GM15510 (cell line): ENCODE results near the gene NCOA1.

Experiments used
- POLR2A ChIP-seq: IDR thresholded peaks from 3 replicates; pipeline ENCODE4 v1.6.1; 2011; ENCODE audit warnings: borderline replicate concordance; ENCODE audit not compliant: insufficient read length; ENCODE audit errors: extremely low read depth

NCOA1 gene

DNA sequence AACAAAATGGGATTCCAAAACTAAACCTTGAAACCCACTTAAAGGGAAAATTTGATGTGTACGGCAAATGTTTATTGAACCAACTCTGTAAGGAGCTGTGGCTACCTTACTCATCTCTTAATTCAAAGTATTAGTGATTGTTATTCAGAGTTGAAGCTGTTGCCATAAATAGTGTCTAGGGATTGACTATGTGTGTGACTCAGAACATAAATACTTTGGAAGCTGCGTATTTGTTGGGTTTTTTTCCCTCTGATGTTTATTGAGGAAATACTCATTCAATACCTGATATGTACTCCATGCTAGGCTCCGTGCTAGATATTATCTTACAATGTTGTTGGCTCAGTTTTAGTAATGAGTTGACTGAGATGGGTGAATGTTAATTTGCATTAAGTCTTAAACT lies 211.7 kb downstream of the NCOA1 start:
- no peak for TF ChIP-seq POLR2A

DNA sequence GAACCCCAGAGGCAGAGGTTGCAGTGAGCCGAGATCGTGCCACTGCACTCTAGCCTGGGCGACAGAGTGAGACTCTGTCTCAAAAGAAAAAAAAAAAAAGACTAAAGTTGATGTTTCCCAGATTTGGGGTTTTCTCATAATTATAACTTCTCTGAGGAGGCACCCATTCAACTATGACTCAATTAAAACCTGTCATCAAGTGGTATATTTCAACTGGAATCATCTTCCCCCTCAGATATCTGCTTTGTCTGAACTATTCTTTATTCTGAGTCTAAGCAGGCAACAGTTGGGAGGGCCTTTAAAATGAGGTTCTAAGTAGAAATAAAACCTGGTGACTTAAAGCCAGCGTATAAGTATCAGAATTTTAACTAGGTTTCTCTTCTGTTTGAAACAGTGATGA lies 213.6 kb downstream of the NCOA1 start:
- TF ChIP-seq POLR2A: no peak

GRCh38 chr2:24707143-24707542 lies 216.1 kb downstream of the NCOA1 start:
- no peak for TF ChIP-seq POLR2A

DNA sequence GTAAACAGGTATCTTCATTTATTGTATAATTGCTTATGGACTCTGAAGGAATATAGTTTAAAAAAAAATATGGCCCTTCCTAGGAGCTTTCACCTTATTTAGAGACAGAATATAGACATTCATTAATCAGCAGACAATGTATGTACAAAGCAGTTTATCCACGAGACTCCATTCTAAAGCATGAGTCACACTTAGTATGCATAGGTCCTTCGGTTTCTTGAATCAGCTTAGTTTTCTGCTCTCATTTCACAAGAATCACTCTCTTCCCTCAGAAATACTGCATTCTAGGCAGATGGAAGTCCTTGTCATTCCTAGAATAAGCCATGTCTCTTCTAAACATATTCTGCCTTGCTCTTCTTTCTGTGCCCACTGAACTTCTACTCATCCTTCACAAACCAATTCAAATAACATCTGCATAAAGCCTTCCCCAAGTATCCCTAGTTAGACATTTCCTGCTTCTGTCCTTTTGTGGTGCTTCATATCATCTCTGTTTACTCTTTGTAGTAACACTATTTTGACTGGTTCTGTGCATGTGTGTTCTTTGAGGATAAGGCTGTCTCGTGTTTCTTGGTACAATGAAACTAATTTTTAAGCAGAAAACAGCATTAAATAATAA lies 217.6 kb downstream of the NCOA1 start:
- no peak for TF ChIP-seq POLR2A

- no peak for TF ChIP-seq POLR2A
Observed at GRCh38 chr2:24710806-24711205, 219.8 kb downstream of the NCOA1 start.

DNA sequence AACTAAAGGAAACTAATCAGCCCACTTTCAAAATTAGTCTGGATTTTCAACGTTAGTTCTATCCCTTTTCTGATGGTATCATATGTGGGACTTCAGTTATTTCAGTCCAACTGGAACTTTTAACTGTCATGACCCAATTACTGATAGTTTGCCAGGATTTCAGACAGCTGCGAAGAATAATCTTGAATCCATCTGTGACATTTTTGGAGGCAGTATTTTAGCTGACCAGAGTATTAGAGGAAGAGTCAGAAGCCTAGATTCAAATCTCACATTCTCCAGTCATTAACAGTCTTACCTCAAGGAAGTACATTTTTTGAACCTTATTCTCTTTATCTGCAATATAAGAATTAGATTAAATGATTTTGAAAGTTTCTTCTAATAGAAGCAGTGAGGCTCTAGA lies 220.8 kb downstream of the NCOA1 start:
- TF ChIP-seq POLR2A: no peak

- TF ChIP-seq POLR2A: no peak
Observed at GRCh38 chr2:24712296-24712695, 221.2 kb downstream of the NCOA1 start.

- no peak for TF ChIP-seq POLR2A
Observed at GRCh38 chr2:24717263-24717951, 226.4 kb downstream of the NCOA1 start.

DNA sequence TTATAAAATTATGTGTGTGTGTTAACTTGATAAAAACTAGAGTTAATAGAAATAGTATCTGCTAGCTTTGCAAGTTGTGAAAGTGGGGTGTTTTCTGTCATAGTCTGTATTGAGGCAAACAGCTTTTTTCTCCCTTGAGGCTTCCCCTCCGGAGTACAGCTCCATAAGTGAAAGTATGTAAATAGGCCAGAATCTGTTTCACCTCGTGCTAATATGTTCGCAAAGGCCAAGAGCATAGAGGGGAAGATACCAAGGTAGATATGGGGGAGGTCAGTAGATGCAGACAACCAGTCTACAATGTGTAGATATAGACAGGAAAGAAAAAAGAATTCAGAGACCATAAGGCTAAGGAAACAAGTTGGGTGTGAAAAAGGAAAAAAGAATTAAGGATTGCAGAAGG lies 229.3 kb downstream of the NCOA1 start:
- no peak for TF ChIP-seq POLR2A

DNA sequence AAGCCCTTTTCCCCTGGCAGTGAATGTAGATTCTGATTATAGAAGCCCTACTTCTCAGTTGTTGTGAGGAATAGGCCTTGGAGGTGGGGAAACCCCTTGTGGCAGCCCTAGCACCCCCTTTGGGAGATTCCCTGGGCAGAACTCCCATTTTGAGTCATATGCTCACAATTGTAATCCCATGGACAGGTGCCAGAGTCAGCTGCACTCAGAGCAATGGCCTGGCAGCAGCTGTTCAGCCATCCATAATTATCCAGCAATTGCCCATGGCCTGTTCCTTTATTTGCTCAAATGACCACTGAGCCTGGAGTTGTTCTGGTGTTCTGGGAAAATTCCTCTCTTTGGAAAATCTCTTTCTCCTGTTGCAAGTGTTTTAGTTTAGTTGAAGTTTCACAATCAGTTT lies 230.4 kb downstream of the NCOA1 start:
- TF ChIP-seq POLR2A: no peak

DNA sequence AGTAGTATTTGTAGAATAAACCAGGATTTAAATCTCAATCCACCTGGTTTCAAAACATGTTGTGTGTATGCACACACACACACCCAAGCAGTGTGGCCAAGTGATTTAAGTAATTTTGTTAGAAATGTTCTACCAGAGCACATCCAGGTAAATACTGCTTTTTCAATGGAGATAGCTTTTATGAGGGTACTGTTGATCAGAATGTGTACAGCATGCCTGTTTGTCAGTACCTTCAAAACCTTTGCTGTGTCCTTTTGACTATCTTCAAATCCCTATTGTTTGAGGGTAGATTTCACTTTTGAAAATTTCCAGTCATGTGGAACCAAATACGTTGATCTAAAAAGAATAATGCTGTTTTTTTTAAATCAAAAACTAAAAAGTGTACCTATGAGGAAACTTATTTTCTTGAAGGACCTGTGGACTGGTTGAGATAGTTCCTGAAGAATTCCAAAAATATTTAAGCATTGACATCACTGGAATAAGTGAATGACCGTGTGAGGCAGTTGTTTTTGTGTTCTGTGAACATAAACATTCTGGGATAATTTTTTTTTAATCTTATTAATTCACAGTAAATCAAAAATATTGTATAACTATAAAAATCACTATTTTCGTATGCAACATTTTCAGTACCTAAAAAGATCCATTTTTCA lies 231.2 kb downstream of the NCOA1 start:
- TF ChIP-seq POLR2A: no peak

GRCh38 chr2:24723191-24723590 lies 232.1 kb downstream of the NCOA1 start:
- TF ChIP-seq POLR2A: no peak

DNA sequence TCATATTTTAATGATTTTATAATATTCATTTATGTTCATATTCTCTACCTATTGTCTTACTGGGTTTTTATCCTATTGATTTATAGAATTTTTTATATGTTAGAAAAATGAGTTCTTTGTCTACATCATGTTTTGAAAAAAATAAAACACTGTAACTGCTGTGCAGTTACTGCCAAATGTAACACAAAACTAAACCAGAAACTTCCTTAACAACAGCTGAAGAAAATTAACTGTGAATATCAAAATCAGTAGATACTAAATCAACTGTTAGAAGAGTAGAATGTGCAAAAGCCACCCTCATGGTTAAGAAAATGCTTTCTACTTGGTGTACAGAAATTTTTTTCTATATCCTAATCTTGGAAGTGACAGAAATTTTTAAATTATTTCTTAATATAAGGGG lies 232.6 kb downstream of the NCOA1 start:
- no peak for TF ChIP-seq POLR2A

GRCh38 chr2:24724111-24724775 lies 233.2 kb downstream of the NCOA1 start:
- no peak for TF ChIP-seq POLR2A

- TF ChIP-seq POLR2A: no peak
Observed at GRCh38 chr2:24725956-24726355, 234.9 kb downstream of the NCOA1 start.

DNA sequence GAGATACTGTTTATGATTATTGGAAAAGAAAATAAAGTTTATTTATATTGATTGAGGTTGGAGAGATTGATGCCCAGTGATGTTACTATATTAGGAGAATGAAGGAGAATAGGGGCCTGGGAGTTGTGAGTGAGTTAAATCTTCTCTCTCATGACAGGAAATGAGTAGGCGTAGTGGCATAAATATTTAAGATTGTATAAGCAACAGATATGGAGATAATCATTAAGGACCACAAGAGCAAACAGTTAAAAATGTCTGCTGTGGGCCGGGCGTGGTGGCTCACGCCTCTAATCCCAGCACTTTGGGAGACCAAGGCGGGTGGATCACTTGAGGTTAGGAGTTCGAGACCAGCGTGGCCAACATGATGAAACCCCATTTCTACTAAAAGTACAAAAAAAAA lies 239.4 kb downstream of the NCOA1 start:
- no peak for TF ChIP-seq POLR2A

DNA sequence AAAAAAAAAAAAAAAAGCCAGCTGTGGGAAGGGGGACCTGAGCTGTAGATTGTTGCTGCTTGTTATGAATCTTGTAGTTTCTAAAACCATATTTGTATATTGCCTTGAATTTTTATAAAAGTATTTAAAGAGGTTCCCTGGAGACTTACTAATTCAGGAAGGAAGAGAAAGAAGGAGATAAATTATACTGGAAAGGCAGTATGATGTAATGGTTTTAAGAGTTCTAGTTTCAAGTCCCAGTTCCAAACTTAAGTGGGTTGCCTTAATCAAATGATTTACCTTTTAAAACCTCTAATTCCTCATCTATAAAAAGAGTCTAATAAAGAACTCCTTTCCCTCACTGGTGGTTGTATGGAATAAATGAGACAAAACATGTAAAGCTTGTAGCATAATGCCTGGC lies 240.0 kb downstream of the NCOA1 start:
- no peak for TF ChIP-seq POLR2A

- TF ChIP-seq POLR2A: no peak
Observed at GRCh38 chr2:24731923-24732322, 240.9 kb downstream of the NCOA1 start.
